K562 (cell line): ENCODE measurements around the gene SERPINH1. TPM values are rescaled to one million over a fixed set of nuclear protein-coding genes. Genes with fewer than 3 reads are reported as not detected.
A peak's percentile ranks its signal among the peaks of the same experiment; 100 is the strongest.

Experiments
- BRCA1 ChIP-seq, 2 experiments: fragments of 450-650 bp in 1 of 2; sonication (generic) in 1 of 2; formaldehyde crosslinking in 1 of 2; IDR thresholded peaks; 2 replicates each; pipeline versions ENCODE4 v1.5.0 to v1.6.1; 2017 to 2020; ENCODE audit warnings: mild to moderate bottlenecking in 1 of 2, missing genetic modification reagents in 1 of 2
- CHD4 ChIP-seq: fragments of 200-600 bp; sonication (generic); IDR thresholded peaks from 3 replicates; pipeline ENCODE4 v1.6.1; 2012; ENCODE audit warnings: low read depth, mild to moderate bottlenecking, mixed read lengths, low read length, inconsistent platforms; ENCODE audit not compliant: insufficient read depth, insufficient replicate concordance, poor library complexity, severe bottlenecking
- FOSL1 ChIP-seq: fragments of 200-800 bp; sonication (Bioruptor generic); conservative IDR thresholded peaks from 2 replicates; pipeline ENCODE4 v1.6.1; 2016; ENCODE audit warnings: missing genetic modification characterization, missing compliant biosample characterization
- GTF3C2 ChIP-seq: IDR thresholded peaks from 3 replicates; pipeline ENCODE4 v1.6.1; 2011; ENCODE audit warnings: borderline replicate concordance, mild to moderate bottlenecking, moderate library complexity; ENCODE audit not compliant: insufficient read length; ENCODE audit errors: extremely low read depth
- HDAC6 ChIP-seq: IDR thresholded peaks from 2 replicates; pipeline ENCODE4 v1.6.1; 2012; ENCODE audit warnings: low read depth, mild to moderate bottlenecking, control low read depth, inconsistent platforms, low read length, moderate library complexity
- MCM7 ChIP-seq, 2 experiments: fragments of 450-650 bp; IDR thresholded peaks; 2 replicates each; pipeline ENCODE4 v1.6.1; 2016 to 2018
- NCOA2 ChIP-seq, 2 experiments: fragments of 450-650 bp; IDR thresholded peaks; 2 replicates each; pipeline ENCODE4 v1.6.1; 2018; ENCODE audit warnings: mild to moderate bottlenecking in 2 of 2, moderate library complexity in 1 of 2; ENCODE audit not compliant: partially characterized antibody in 2 of 2
- NFYB ChIP-seq: IDR thresholded peaks from 2 replicates; pipeline ENCODE4 v1.6.1; 2011; ENCODE audit warnings: mild to moderate bottlenecking, moderate library complexity; ENCODE audit not compliant: insufficient read length; ENCODE audit errors: extremely low read depth
- NRF1 ChIP-seq, 2 experiments: fragments of 450-650 bp; IDR thresholded peaks in 1 of 2; conservative IDR thresholded peaks in 1 of 2; 2 replicates each; pipeline ENCODE4 v1.6.1; 2014; ENCODE audit warnings: mild to moderate bottlenecking in 2 of 2
- PTRF ChIP-seq: fragments of 450-650 bp; IDR thresholded peaks from 2 replicates; pipeline ENCODE4 v1.6.1; 2016; ENCODE audit warnings: mild to moderate bottlenecking, missing genetic modification characterization, missing compliant biosample characterization
- RBBP5 ChIP-seq: fragments of 200-600 bp; sonication (generic); IDR thresholded peaks from 2 replicates; pipeline ENCODE4 v1.6.1; 2012; ENCODE audit warnings: borderline replicate concordance, mild to moderate bottlenecking, low read length, control low read depth, inconsistent platforms; ENCODE audit not compliant: insufficient read depth, poor library complexity, severe bottlenecking
- RFX5 ChIP-seq: IDR thresholded peaks from 2 replicates; pipeline ENCODE4 v1.6.1; 2011; ENCODE audit warnings: low read depth, mild to moderate bottlenecking, improper control_type of control experiment, low read length
- SREBF1 ChIP-seq: fragments of 150-350 bp; IDR thresholded peaks from 2 replicates; pipeline ENCODE4 v1.6.1; 2014; ENCODE audit warnings: antibody characterized with exemption, low read depth, low read length, borderline replicate concordance
- TBL1XR1 ChIP-seq, 2 experiments: IDR thresholded peaks; 2 replicates each; pipeline ENCODE4 v1.6.1; 2012; ENCODE audit warnings: improper control_type of control experiment in 2 of 2, low read length in 2 of 2, mild to moderate bottlenecking in 1 of 2
- TCF7 ChIP-seq: sonication (generic); IDR thresholded peaks from 2 replicates; pipeline ENCODE4 v1.6.1; 2016; ENCODE audit warnings: antibody characterized with exemption, borderline replicate concordance
- TEAD2 ChIP-seq: fragments of 450-650 bp; IDR thresholded peaks from 2 replicates; pipeline ENCODE4 v1.6.1; 2016; ENCODE audit warnings: missing genetic modification characterization, control low read depth, missing compliant biosample characterization
- U2AF1 ChIP-seq: fragments of 200-400 bp; formaldehyde crosslinking; optimal IDR thresholded peaks from 2 replicates; pipeline ENCODE3; 2017; ENCODE audit warnings: mild to moderate bottlenecking, low read depth, low read length, moderate library complexity
- ZBTB2 ChIP-seq: fragments of 450-650 bp; IDR thresholded peaks from 2 replicates; pipeline ENCODE4 v1.6.1; 2016; ENCODE audit warnings: antibody characterized with exemption
- ZNF354B ChIP-seq: fragments of 250-450 bp; sonication (Bioruptor Pico); IDR thresholded peaks from 2 replicates; pipeline ENCODE4 v1.4.0; 2020
- ZNF436 ChIP-seq: fragments of 250-450, 450-650 bp; sonication (Bioruptor Pico); formaldehyde crosslinking; IDR thresholded peaks from 2 replicates; pipeline ENCODE4 v1.7.0; 2020; ENCODE audit warnings: mild to moderate bottlenecking
- ZNF655 ChIP-seq: fragments of 250-450 bp; sonication (Bioruptor Pico); IDR thresholded peaks from 2 replicates; pipeline ENCODE4 v1.5.0; 2021
- ZNF668 ChIP-seq: fragments of 250-450 bp; sonication (Bioruptor Pico); IDR thresholded peaks from 2 replicates; pipeline ENCODE4 v1.8.0; 2022; ENCODE audit warnings: mild to moderate bottlenecking, inconsistent platforms
- polyA plus RNA-seq, 8 experiments: library from polyadenylated mRNA; depleted of rRNA in 4 of 8; stranded (reverse) in 5 of 8; unstranded in 3 of 8; fragments of >200 nt; fragmentation: Nextera tagmentation in 2 of 8; fragmentation: Illumina TruSeq in 1 of 8; extraction: Ambion mirVana in 2 of 8; extraction: Trizol in 1 of 8; gene quantifications; 2 replicates each; pipeline versions ENCODE4 v1.2.1 to v1.2.3, GENCODE V29; 2011 to 2014; ENCODE audit warnings: inconsistent platforms in 1 of 8, missing spikeins in 1 of 8
- total RNA-seq, 7 experiments: library from RNA; depleted of rRNA in 6 of 7; stranded (reverse); fragments of >200 nt in 6 of 7; fragmentation: Illumina TruSeq in 2 of 7; extraction: Trizol in 2 of 7; gene quantifications; 2 replicates each; pipeline versions ENCODE4 v1.2.1 to v1.2.3, GENCODE V29; 2011 to 2021; ENCODE audit warnings: low replicate concordance in 1 of 7

SERPINH1 gene
- total and polyA plus RNA-seq, 9 of the 15 experiments (the other 6 are each of a cell fraction or from before 2014, with no cell fraction given): 2.8 to 106 (median 67.9) TPM

- TF ChIP-seq SREBF1 (no peak), CHD4 (no peak), ZBTB2 (peak; percentile 66; the same call in 1 of the 2 replicates), NCOA2 (IDR thresholded peaks at IDR 0.05; ENCODE audit: partially characterized antibody in 2 of 2) (no peak), BRCA1 (IDR thresholded peaks at IDR 0.05) (no peak), BRCA1 (CRISPR knock-in tag; IDR thresholded peaks at IDR 0.05) (no peak), TCF7 (no peak), ZNF354B (no peak), FOSL1 (tag) (peak; percentile 44; the same call in 1 of the 2 replicates), TBL1XR1 (IDR thresholded peaks at IDR 0.05; ENCODE audit: low read length in 2 of 2) (peak; percentile 49 to 93; a peak in 3 of 4 replicates), HDAC6 (no peak), GTF3C2 (no peak), PTRF (no peak), ZNF436 (no peak), MCM7 (IDR thresholded peaks at IDR 0.05) (no peak), RBBP5 (peak; percentile 56), ZNF655 (no peak), NFYB (no peak), RFX5 (no peak), TEAD2 (no peak; the same call in 1 of the 2 replicates), ZNF668 (CRISPR knock-in tag) (no peak), NRF1 (conservative IDR thresholded peaks at IDR 0.05 in 1 of 2, IDR thresholded peaks at IDR 0.05 in 1 of 2) (peak; percentile 55 to 69), U2AF1 (no peak)
These were observed 27.9 kb downstream of the SERPINH1 start (continued) for GRCh38 chr11:75589933-75590332.
